DMS153 treated with DMSO at 0.1 percent for 48 hours (cell line): ENCODE measurements around the gene SERINC2.
A peak's percentile ranks its signal among the peaks of the same experiment; 100 is the strongest.

Experiments used
- DNase-seq: peaks from one replicate; lab custom pipeline; 2025; ENCODE audit not compliant: unreplicated experiment; lab: John Stamatoyannopoulos, UW

Gene SERINC2

GRCh38 chr1:31412732-31413404, at the start of gene SERINC2:
TSS of gene SERINC2 (plus strand) at chr1:31413213. CDS start at chr1:31413266, 53 bp downstream.
- peak; percentile 84 for DNase-seq

DNA sequence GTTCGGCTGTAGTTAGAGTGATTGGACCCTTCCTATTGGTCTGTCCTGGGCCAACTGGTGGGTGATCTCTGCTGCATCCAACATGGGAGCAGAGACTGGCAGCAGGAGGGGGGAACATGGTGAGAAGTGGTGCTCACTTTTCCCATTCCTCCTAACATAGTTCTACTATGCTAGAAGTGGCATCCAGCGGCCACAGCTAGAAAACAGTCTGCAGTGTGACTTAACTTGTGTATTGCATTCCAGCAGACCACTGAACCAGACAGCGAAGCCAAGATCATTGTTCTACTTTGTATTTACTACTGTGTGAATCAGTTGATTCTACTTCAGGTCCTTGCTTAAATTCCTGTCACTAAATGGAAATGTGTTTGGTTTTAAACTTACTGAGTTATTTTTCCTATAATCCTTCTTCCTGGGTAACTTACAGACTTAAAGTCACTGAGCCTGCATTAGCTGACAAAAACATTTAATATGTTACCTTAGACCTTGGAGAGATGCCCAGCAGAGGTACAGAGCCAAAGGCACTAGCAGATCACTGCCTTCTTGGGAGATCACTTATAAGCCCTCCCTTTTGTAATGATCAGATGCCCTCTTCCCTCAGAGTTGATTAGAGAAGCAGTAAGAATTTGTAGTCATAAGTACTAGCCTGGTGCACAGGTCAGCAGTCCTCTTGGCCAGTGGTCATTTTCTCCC, 48.3 kb upstream of the SERINC2 start:
- DNase-seq = no peak

GRCh38 chr1:31366796-31367195, 46.2 kb upstream of the SERINC2 start:
- peak; percentile 89 for DNase-seq

- DNase-seq = no peak
Measured at GRCh38 chr1:31368611-31369107, 44.4 kb upstream of the SERINC2 start.

DNA sequence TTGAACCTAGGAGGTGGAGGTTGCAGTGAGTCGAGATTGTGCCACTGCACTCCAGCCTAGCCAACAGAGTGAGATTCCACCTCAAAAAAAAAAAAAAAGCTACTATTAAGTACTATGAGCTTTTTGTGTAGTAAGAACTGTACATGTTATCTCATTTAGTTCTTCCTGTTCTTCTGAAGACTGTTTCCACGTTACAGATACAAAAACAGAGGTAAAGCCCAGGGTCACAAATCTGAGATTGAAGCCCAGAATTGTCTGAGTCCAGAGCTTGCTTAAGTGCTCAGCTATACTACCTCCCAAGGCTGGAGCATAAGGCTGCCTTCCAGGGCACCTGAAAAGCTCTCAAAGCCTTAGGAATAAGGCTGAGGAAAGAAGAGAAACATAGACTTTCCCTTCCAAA, 43.0 kb upstream of the SERINC2 start:
- no peak for DNase-seq

GRCh38 chr1:31370565-31370964, 42.4 kb upstream of the SERINC2 start:
- no peak for DNase-seq

DNA sequence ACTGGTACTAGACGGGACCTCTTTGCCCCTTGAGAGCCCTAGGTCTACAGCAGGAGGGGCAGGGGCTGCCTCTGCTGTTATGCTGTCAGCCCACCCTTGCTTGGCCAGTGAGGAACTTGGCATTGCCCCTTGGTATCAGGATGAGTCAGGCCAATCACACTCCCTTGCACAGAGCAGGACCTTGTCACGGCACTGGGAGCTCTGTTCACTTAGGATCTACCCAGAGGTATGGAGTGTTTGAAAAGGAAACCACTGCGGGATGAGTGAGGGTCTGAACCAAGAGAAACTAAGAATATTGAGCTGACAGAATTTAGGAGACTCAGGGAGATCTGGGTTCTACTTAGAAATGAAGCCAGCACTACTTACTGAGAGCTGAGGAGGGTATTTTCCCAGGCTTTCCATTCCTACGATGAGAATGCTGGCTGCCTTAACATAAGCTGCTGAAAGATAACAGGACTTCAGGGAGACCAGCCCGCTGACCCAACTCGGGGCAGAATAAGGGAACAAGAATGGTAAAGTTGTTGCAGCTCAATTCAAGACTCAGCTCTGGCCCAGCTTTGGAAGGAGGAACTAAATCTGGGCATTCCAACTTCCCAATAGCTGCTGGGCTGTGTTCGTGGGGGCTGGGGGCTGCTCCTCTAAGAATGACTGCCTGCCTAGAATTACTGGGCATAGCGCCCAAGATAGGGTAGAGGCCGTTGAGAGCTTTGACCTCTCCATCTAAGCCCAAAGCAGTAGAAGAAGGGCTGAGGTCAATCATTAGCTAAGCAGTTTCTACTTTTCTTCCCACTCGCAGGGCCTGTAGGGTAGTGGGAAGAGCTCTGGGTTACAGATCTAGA, 41.7 kb upstream of the SERINC2 start:
- DNase-seq = no peak

GRCh38 chr1:31372051-31372450, 41.0 kb upstream of the SERINC2 start:
- no peak for DNase-seq

GRCh38 chr1:31372751-31373055, 40.3 kb upstream of the SERINC2 start:
- no peak for DNase-seq

- peak; percentile 86 for DNase-seq
Measured at GRCh38 chr1:31373056-31373896, 39.7 kb upstream of the SERINC2 start, which contains the start of gene FABP3. TSS of gene FABP3 (minus strand) at chr1:31373076. CDS start at chr1:31373014, 62 bp downstream.

DNA sequence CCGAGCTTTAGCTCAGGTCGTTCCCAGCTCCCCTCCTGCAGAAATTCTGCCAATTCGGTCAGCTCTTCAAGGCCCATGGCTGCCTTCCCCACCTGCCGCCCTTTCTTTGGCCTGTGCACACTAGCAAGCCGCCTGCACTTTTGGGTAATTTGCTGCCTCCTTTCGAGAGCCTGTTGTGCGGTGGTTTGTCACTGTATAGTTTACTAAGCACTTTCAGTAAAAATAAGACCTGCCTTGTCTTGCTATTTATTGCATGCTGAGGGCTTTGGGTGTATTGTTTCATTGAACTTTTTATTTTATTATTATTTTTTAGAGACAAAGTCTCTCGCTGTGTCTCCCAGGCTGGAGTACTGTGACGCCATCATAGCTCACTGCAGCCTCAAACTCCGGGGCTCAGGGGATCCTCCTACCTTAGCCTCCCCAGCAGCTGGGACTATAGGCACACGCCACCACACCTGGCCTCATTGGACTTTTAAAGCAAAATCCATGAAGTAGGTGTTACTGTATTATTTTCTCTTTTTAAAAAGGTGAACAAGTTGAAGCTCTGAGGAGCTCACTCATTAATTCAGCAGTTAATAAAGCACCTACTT, 39.0 kb upstream of the SERINC2 start:
- DNase-seq = no peak

- no peak for DNase-seq
Measured at GRCh38 chr1:31374511-31375196, 38.4 kb upstream of the SERINC2 start.

DNA sequence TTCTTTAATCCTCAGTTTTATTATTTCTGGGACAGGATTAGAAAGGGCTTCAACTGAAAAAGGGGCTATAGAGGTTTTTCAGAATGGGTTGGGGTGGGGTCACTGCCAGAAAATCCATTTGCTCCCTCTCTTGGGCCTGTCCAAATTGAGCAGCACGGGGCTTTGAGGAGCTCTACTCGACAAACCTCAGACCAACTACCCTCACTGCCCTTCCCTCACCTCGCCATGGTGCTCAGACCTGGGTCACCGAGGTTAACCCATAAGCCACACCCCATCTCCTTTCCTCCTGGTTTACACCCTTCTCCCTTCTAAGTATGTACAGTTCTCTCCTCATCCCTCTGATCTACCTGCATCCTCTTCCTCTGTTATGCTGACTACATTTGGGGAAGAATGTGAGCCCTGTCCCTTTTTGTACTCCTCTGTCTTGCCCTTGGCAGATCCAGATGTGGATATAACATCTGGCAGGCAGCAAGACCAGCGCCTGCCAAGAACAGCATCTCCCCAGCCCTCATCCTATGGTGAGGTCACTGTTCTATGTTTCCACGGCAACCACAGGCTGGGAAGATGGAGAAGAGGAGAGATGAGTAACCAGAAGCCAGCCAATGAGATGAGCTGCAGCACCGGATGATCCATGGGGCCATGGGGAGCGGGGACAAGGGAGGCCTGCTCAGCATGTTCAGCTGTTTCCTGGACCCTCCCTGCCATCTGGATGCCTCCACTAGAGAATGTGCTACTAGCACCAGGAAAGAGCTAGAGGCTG, 36.5 kb upstream of the SERINC2 start:
- DNase-seq = no peak

- DNase-seq = no peak
Measured at GRCh38 chr1:31377364-31377863, 35.6 kb upstream of the SERINC2 start.

- no peak for DNase-seq
Measured at GRCh38 chr1:31378001-31378400, 35.0 kb upstream of the SERINC2 start.

GRCh38 chr1:31380181-31380580, 32.8 kb upstream of the SERINC2 start:
- DNase-seq = no peak

- DNase-seq = no peak
Measured at GRCh38 chr1:31381394-31382294, 31.4 kb upstream of the SERINC2 start.
